ENCODE data around the gene HERC6. TPM values are rescaled to one million over a fixed set of nuclear protein-coding genes. Genes with fewer than 3 reads are reported as not detected.
"Not testable (repeated sequence)": the region's sequence is repeated elsewhere in the genome, so short reads cannot be mapped to it uniquely, and the experiment has no call there.

HERC6 gene
- total RNA-seq, 2 donors from 2014 or later = 6.4 to 9.7 TPM

DNA sequence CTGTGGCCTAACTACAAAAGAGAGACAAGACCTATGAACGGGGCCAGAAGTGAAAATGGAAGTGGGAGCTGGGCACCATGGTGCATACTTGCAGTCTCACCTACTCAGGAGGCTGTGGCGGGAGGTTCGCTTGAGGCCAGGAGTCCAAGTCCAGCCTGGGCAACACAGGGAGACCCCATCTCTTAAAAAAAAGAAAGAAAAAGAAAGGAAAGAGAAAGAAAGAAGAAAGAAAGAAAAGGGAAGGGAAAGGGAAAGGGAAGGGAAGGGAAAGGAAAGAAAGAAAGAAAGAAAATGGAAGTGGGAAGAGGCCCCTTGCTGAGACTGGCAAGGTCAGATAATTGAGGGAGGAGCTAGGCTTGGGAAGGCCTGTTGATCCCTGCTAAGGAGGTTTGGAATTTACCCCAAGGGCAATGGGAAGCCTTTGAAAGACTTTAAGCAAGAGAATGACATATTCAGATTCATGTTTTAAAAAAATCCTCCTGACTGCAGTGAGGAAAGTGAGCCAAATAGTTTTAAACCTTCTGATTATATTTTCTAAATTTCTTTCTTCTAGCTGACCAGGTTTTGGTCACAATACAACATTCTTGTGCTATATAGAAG is 60.6 kb downstream of the HERC6 start:
- intact Hi-C loops (cut with DNase I) = no loop called here
- no peak for ATAC-seq
- DNase-seq = no peak

DNA sequence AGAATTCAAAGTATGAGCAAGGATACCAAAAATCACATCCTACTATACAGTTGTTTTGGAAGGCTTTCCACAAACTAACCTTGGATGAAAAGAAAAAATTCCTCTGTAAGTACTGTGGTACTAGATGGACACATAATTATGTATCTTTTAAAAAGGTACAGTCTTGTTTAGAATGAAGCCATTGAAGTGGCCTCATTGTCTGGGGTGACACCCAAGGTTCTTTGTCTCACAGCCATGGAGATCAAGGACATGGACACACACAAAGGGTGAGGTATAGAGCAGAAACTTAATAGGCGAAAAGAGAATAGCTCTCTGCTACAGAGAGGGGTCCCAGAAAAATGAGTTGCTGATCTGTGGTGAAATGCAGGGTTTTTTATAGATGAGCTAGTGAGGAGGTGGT is 61.5 kb downstream of the HERC6 start:
- DNase-seq = no peak
- ATAC-seq = no peak
- intact Hi-C loops (cut with DNase I) = no loop called here

DNA sequence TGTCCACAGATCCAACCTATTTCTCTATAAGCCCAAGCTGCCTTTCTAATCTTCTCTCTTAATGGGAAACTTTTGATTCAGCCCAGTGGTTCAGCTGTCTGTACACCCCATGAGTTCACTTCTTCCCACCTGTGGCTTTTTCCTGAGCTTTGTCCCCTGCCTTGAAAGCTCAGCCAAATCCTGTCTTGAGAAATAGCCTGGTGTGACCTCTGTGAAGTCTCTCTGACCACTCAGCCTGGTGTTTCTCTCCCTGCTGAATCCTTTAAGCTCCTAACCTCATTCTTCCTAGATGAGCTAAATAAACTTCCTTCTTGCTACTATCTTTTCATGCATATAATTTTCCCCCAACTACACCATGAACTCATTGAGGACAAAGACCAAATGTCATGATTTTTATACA is 63.0 kb downstream of the HERC6 start:
- intact Hi-C loops (cut with DNase I) = no loop called here
- no peak for DNase-seq
- ATAC-seq = no peak

DNA sequence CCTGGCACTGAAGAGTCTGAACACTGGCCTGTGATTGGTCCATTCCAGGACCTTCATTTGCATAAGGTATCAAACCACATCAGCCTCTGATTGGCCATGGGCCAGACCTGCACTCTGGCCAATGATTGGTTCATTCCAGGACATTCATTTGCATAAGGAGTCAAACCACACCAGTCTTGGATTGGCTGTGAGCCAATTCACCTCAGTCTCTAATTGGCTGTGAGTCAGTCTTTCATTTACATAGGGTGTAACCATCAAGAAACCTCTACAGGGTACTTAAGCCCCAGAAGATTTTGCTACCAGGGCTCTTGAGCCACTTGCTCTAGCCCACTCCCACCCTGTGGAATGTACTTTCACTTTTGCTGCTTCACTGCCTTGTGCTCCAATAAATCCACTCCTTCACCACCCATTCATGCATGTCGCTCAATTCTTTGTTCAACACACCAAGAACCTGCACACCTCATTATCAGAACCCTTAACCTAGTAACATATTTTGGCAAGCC is 64.1 kb downstream of the HERC6 start:
- no peak for DNase-seq
- intact Hi-C loops (cut with DNase I) = no loop called here
- ATAC-seq = no peak

DNA sequence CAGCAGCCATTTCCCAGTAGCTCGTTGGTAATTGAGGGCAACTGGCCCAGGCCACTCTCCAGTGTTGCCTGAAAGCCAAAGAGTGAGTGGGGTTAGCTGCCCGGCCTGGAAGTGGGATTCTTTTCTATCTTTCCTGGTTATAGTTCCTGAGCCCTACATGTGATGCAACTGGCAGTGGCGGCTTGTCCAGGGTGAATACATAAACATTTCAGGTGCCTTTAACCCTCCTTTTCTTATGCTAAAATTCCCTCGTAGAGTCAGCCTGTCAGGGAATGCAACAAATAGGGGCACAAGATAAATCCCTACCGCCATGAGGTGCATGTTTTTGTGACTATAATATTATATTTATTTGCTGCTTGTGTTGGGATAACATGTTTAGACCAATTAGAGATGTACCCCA is 64.8 kb downstream of the HERC6 start:
- DNase-seq (no peak), ATAC-seq (no peak)
- intact Hi-C loops (cut with DNase I) = no loop called here

DNA sequence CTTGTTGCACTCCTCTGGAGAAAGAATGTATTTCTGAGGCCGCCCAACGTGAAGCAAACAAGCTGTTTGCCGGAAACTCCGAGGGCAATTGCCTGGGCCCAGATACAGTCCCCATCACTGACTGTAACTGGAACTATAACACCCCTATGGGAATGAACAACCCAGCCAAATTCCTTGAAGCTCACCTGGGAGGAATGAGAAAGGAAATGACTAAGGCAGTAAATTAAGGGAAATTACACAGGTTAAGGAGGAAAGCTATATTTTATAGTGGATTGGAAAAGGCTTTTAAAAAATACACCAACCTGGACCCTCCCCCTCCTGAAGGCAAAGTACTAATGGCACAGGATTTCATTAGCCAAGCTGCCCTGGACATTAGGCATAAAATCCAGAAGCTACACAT is 66.6 kb downstream of the HERC6 start:
- DNase-seq = no peak
- no peak for ATAC-seq
- intact Hi-C loops (cut with DNase I) = no loop called here

DNA sequence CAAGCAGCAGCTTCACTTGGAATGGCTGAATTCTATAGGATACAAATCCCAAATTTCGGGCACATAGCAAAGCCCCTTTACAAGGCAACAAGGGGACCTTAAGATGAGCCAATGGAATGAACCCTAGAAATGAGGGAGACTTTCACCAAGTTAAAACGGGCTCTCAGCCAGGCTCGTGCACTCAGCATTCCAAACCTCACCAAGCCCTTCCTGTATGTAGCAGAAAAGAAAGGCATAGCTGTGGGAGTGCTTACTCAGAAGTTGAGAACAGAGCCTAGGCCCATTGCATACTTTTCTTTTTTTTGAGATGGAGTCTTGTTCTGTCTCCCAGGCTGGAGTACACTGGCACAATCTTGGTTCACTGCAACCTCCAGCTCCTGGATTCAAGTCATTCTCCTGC is 67.5 kb downstream of the HERC6 start:
- intact Hi-C loops (cut with DNase I) = no loop called here
- DNase-seq (no peak), ATAC-seq (no peak)

DNA sequence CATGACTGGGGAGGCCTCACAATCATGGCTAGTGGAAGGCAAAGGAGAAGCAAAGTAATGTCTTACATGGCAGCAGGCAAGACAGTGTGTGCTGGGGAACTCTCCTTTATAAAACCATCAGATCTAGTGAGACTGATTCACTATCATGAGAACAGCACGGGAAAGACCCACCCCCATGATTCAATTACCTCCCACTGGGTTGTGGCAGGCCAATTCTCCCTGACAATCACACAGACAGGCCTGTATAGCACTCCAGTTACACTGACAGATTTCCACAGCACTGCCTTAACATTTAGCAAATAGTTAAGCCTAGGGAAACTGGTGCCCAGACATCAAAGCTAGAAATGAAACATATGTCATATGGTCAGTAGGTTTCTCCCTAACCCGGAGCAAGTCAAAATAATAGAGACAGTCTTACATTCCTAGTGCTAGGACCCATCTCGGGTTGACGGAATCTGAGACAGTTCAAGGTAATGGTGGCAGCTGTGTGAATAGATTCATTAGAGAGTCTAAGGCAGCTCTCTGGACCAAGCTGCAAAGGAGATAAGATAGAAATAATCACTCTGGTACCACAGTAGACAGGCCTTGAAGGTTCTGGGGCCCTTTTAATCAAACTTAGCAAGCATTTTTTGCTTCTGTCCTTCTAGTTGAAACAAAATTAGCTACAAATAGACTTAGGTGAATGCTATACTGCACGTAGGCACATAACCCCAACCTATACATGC is 68.9 kb downstream of the HERC6 start:
- intact Hi-C loops (cut with DNase I) = no loop called here
- DNase-seq = no peak
- ATAC-seq = no peak

DNA sequence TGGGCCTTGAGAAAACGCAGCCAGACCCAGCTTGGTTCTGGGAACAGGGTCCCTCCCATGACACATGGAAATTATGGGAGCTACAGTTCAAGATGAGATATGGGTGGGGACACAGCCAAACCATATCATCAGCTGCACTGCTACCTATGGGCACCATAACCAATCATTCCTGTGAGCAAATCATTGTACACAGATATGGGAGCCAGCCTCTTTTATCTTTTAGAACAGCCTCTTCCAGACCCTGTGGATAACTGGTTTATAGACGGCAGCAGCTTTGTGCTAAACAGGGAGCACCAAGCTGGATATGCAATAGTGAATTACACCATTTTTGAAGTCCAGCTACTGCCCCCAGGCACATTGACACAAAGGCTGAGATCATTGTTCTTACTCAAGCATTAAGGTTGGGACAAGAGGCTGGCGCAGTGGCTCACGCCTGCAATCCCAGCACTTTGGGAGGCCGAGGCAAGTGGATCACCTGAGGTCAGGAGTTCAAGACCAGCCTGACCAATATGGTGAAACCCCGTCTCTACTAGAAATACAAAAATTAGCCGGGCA is 69.6 kb downstream of the HERC6 start:
- DNase-seq; ATAC-seq; intact Hi-C loops (cut with DNase I): not testable (repeated sequence)

DNA sequence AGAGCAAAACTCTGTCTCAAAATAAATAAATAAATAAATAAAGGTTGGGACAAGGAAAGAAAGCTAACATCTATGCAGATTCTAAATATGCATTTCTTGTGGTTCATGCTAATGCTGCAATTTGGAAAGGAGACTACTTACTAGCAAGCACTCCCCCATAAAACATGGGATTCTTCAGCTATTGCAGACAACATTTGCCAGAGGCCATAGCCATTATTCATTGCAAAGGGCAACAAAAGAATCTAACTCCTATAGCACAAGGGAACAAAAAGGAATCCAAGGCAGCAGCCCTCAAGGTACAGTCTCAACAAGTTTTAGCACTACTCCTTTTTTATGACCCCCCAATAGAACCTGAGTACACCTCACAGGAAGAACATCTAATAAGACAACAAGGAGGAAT is 70.2 kb downstream of the HERC6 start:
- ATAC-seq (no peak), DNase-seq (no peak)
- intact Hi-C loops (cut with DNase I) = no loop called here

DNA sequence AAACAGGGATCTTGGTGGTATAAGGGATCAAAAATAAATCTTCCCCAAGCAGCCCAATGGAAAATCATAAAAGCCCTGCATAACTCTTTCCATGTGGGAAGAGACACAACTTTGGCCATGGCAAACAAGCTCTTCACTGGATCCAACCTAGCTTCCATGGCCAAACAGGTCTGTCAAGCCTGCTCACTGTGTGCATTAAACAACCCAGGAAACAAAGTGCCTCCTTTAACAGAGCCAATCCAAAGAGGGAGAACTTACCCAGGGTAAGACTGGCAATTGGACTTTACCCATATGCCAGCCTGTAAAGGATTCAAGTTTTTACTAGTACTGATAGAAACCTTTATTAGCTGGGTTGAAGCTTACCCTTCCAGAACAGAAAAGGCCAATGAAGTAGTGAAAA is 70.6 kb downstream of the HERC6 start:
- intact Hi-C loops (cut with DNase I) = no loop called here
- DNase-seq = no peak
- ATAC-seq = no peak

DNA sequence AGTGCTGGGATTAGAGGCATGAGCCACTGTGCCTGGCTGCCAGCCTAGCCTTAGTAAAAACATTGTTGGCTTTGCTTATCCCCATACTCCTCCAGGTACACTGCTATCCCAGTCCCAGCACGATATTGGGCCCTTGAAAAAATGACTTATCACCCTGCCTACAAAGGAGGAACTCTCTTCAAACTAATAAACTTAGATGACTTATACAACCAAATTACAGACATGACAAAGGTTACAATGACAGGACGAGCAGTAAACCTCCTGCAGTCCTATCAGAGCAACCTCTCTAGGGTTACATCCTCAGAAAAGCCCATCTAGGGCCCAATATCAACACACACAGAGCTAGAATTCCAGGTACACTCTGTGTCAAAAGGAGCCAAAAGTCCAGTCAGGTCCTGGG is 72.6 kb downstream of the HERC6 start:
- intact Hi-C loops (cut with DNase I) = loop anchor here (10.0 kb wide), 2 partner anchors 56 to 76 kb away; partner anchors contain the start of gene HERC6 (in 1 of the 2)
- DNase-seq (no peak), ATAC-seq (no peak)

DNA sequence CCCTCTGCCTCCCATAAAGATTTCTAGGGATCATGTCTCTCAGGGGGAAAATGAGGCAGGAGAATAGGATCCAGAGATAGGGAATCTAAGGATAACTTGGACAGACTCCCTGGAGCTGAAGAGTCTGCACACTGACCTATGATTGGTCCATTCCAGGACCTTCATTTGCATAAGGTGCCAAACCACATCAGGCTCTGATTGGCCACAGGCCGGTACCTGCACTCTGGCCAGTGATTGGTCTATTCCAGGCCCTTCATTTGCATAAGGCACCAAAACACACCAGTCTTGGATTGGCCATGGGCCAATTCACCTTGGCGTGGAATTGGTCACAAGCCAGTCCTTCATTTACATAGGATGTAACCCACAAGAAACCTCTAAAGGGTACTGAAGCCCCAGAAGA is 74.3 kb downstream of the HERC6 start:
- ATAC-seq (no peak), DNase-seq (no peak)
- intact Hi-C loops (cut with DNase I) = loop anchor here (10.0 kb wide), 2 partner anchors 58 to 78 kb away; partner anchors contain the start of gene HERC6 (in 1 of the 2)

DNA sequence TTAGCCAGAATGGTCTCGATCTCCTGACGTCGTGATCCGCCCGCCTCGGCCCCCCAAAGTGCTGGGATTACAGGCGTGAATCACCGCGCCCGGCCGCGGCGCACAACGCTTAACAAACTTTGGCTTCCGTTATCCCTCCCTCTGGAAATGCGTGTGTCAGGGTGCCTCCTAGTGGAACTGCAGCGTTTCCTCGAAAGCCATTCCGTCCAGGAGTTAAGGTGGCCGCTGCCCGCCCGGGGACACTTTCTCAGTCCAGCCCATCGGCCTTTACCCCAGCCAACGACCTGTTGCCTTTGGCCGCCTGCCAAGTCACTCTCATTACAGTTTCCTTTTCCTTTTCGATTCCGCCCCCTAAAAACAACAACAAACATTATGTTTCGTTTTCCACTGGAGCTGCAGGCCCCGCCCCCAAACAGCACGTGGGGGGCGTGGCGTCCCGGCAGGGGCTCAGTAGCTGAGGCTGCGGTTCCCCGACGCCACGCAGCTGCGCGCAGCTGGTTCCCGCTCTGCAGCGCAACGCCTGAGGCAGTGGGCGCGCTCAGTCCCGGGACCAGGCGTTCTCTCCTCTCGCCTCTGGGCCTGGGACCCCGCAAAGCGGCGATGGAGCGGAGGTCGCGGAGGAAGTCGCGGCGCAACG is 78.1 kb downstream of the HERC6 start, which contains the start of gene HERC5:
HERC5 (plus strand) TSS at position 450 of the 637 bp plus-strand sequence; CDS start at position 601, 151 bp downstream.
- ATAC-seq (peak; percentile 94 to 97), DNase-seq (peak; percentile 96)
- intact Hi-C loops (cut with DNase I) = loop anchor here (10.0 kb wide), 2 partner anchors 62 to 82 kb away; partner anchors contain the start of gene HERC6 (in 1 of the 2)

DNA sequence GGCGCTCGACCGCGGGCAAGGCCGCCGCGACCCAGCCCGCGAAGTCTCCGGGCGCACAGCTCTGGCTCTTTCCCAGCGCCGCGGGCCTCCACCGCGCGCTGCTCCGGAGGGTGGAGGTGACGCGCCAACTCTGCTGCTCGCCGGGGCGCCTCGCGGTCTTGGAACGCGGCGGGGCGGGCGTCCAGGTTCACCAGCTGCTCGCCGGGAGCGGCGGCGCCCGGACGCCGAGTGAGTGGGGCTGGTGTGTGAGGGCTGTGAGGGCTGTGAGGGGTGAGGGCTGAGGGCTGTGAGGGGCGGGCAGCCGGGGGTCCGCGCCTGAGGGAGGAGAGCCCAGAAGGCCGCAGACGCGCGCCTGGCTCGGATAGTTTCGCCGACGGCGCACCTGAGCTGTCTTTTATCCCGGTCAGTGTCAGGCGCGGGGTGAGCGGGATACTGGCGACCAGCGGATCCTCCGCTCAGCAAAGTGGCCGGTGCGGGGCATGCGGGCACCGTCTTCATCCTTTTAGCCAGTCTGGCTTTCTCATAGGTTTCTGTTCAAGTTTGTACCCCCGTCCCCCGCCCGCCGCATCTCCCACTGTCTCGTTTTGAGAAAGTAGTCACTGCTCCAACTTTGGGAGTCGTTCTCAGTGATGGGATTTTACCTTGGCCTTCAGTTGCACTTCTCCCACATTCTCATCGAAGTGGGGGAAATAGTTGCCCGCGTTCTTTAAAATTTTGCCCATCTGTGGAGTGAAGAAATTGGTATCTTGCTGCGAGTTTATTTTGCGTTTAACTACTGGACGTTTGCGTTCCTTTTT is 78.9 kb downstream of the HERC6 start:
- DNase-seq = peak; percentile 59
- intact Hi-C loops (cut with DNase I) = loop anchor here (10.0 kb wide), 2 partner anchors 63 to 83 kb away; partner anchors contain the start of gene HERC6 (in 1 of the 2)
- ATAC-seq = peak; percentile 67 to 77

DNA sequence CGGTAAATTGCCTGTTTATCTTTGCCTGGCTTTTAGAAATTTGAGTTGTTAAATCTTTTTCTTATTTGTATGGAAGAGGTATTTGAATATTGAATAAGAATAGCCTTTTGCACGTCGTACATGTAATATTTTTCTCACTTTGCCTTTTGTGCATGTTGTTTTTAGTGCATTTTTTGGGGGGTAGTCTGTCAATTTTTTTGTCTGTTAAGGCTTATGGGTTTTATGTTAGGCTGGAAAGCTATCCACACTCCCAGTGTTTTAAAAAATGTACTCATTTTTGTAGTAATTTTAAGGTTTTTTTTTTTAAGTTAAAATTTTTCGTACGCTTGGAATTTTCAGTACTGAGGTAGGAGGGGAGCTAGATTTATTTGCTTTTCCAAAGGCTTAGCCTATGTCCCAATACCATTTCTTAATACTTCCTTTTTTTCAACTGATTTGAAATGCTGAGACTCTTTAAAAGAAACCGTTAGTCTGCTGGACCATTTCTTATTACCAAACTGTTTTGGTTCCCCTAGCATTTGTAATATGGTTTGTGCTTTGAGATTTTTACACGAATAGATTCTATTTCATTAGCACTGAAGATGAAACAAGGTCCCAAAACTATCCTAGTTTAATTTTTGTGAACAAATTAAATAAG is 79.6 kb downstream of the HERC6 start:
- ATAC-seq (no peak), DNase-seq (no peak)
- intact Hi-C loops (cut with DNase I) = loop anchor here (10.0 kb wide), 2 partner anchors 63 to 83 kb away; partner anchors contain the start of gene HERC6 (in 1 of the 2)

DNA sequence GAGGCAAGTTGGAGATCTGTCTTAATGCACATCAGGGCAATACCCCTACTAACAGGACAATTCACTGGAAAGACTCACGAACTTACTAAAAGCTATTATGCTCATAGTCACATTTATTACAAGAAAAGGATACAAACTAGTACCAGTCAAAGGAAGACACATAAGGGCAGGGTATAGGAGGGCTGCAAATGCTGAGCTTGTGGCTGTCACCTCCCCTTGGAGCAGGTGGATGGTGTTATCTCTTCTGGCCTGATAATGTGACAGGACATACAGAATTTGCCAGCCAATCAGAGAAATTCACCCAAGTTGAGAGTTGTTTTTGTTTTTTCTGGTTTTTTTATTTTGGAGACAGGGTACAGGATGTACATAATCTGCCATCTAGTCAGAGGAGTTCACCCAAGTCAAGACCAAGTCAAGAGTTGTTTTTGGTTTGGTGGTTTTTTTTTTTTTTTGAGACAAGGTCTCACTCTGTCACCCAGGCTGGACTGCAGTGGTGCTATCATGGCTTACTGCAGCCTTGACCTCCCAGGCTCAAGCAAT is 87.1 kb downstream of the HERC6 start:
- no peak for DNase-seq
- intact Hi-C loops (cut with DNase I) = no loop called here
- ATAC-seq = no peak

DNA sequence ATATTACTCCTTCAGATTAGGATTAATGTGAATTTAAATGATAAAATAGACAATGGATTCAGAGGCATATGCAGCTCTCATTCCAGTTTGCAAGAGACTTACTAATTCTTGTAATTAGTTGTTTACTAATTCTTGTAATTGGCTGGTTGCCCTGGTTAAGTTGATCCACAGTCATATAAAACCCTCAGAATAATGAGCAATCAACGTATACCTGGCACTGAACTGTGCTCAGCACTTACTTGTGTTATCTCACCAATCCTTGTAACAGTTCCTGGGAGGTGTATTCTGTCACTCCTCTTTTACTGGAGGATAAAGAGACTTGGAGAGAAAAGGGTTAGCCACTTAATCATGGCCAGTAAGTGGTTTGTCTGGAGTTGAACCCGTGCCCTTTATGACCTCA is 88.7 kb downstream of the HERC6 start:
- ATAC-seq = no peak
- intact Hi-C loops (cut with DNase I) = no loop called here
- no peak for DNase-seq
